ENCODE measurements around the gene SYPL2. TPM values are rescaled to one million over a fixed set of nuclear protein-coding genes. Genes with fewer than 3 reads are reported as not detected.

Gene SYPL2
- polyA plus RNA-seq, 2 of the 4 experiments (the other 2 are of a cell fraction) = 0.04 to 0.05 TPM

DNA sequence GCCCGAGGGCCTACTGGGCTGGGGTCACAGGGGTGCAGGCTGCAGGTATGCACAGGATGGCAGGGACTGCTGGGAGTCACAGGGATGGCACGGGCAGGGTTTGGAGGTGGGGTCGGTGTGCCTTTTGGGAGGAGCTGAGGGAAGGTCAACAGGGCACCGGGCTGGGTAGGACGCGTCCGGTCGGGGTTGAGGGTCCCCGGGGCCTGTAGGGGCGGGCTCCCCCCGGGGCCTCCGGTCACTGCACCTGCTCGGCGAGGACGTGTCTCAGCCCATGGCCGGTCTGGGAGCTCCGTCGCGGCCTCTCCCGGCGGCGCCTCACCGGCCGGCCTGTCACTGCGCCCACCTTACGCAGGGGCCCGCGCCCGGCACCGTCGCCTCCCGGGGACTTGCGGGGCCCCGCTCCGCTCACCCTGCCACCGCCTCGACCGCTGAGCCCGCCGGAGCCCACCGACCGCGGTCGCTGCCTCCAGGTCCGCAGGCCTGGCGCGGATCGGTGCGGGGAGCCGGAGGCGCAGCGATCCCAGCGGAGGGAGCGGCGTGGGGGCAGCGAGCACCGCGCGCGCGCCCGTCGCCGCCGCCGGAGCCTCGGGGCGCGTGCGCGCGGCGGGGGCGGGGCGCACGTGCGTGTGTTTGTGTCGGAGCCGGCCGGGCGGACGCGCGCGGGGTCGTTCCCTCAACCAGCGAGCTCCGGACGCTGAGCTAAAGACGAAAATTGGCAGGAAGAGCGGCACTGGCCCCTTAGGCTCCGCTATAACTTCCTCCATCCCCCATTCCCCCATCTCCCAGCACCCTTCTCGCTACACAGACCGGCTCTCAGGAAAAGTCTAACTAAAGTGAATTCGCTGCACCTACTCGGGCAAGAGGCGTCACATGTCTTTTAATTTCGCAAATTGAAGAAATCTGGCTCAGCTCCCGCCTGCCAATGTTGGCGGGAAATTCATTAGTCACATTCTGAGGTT lies 43.1 kb downstream of the SYPL2 start, which contains the start of gene AMIGO1:
AMIGO1 (minus strand) TSS at position 552 of the 959 bp plus-strand sequence. CDS start 815 bp downstream, outside the sequence.
- Histone ChIP-seq H3K4me2 (peak within 1 kb of the TSS; percentile 99), H3K9me3 (no peaks in the 10 kb centered on the region), H3K4me3 (peak within 1 kb of the TSS; percentile 63), H3K27ac (peak within 1 kb of the TSS; percentile 68 to 93), H3K4me1 (peaks cover 4% of the 10 kb centered on the region; the same call in 1 of the 3 replicates)
- POLR2A ChIA-PET = interaction anchor here (0.7 kb wide), 1 partner anchor 20 kb away, joined by 3 read pairs; no protein-coding TSS in a partner anchor
- DNase-seq (ENCODE audit: low read depth in 1 of 2, low spot score in 1 of 2) (peak; percentile 9 to 35), ATAC-seq (peak; percentile 67), FAIRE-seq (no peak)
- CTCF ChIA-PET = interaction anchor here (0.6 to 16.9 kb wide), 5 partner anchors 10 to 58 kb away, joined by 3 to 232 read pairs (median 22); partner anchors contain the start of gene CYB561D1
- TF ChIP-seq, protein P1, sequence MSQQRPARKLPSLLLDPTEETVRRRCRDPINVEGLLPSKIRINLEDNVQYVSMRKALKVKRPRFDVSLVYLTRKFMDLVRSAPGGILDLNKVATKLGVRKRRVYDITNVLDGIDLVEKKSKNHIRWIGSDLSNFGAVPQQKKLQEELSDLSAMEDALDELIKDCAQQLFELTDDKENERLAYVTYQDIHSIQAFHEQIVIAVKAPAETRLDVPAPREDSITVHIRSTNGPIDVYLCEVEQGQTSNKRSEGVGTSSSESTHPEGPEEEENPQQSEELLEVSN (IDR thresholded peaks at IDR 0.05; ENCODE audit: borderline replicate concordance, low read depth) = peak; percentile 50; the same call in 1 of the 2 replicates
- TF ChIP-seq CHD4 (IDR thresholded peaks at IDR 0.05; ENCODE audit: borderline replicate concordance) (no peak), GATA3 (IDR thresholded peaks at IDR 0.05; ENCODE audit: borderline replicate concordance) (no peak), HOXB13 (CRISPR knock-in tag; IDR thresholded peaks at IDR 0.05; ENCODE audit: low read depth) (no peak), PHF8 (IDR thresholded peaks at IDR 0.05; ENCODE audit: borderline replicate concordance, low read depth) (no peak), ZNF302 (CRISPR knock-in tag; IDR thresholded peaks at IDR 0.05) (no peak), HDAC2 (IDR thresholded peaks at IDR 0.05) (no peak), NR3C1 (IDR thresholded peaks at IDR 0.05) (no peak)
- TF ChIP-seq, protein P2, sequence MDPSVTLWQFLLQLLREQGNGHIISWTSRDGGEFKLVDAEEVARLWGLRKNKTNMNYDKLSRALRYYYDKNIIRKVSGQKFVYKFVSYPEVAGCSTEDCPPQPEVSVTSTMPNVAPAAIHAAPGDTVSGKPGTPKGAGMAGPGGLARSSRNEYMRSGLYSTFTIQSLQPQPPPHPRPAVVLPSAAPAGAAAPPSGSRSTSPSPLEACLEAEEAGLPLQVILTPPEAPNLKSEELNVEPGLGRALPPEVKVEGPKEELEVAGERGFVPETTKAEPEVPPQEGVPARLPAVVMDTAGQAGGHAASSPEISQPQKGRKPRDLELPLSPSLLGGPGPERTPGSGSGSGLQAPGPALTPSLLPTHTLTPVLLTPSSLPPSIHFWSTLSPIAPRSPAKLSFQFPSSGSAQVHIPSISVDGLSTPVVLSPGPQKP (IDR thresholded peaks at IDR 0.05; ENCODE audit: low read depth, low read length) = no peak
- TF ChIP-seq, protein P3, sequence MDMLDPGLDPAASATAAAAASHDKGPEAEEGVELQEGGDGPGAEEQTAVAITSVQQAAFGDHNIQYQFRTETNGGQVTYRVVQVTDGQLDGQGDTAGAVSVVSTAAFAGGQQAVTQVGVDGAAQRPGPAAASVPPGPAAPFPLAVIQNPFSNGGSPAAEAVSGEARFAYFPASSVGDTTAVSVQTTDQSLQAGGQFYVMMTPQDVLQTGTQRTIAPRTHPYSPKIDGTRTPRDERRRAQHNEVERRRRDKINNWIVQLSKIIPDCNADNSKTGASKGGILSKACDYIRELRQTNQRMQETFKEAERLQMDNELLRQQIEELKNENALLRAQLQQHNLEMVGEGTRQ (IDR thresholded peaks at IDR 0.05) = no peak
- TF ChIP-seq, protein P4, sequence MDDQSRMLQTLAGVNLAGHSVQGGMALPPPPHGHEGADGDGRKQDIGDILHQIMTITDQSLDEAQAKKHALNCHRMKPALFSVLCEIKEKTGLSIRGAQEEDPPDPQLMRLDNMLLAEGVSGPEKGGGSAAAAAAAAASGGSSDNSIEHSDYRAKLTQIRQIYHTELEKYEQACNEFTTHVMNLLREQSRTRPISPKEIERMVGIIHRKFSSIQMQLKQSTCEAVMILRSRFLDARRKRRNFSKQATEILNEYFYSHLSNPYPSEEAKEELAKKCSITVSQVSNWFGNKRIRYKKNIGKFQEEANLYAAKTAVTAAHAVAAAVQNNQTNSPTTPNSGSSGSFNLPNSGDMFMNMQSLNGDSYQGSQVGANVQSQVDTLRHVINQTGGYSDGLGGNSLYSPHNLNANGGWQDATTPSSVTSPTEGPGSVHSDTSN (IDR thresholded peaks at IDR 0.05) = no peak
- TF ChIP-seq, protein P5, sequence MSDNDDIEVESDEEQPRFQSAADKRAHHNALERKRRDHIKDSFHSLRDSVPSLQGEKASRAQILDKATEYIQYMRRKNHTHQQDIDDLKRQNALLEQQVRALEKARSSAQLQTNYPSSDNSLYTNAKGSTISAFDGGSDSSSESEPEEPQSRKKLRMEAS (IDR thresholded peaks at IDR 0.05) = peak; percentile 74
- WGBS (ENCODE audit: missing lambda C conversion rate) = 0% methylated on average over 14 of the region's 100 CpGs

DNA sequence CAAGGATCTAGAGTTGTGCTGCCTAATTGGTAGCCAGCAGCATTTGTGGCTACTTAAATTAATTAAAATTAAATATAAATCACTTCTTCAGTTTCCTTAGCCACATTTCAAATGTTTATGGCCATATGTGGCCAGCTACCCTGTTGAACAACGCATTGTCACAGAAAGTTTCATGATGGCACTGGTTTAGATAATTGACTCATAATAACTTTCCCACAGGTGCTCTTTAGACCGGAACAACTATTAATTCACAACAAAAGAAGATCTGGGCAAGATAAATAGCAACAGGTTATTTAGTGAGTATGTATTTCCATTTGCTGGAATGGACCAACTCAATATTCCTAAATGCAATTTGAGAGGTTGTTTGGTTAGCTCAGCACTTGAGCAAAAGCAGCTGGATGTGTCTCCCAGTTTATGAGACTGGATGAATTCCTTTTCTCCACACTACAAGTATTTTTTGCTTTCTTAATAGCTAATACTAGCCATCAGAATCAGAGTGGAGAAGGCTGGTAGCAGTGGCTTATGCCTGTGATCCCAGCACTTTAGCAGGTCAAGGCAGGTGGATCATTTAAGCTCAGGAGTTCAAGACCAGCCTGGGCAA lies 46.9 kb downstream of the SYPL2 start:
- DNase-seq (ENCODE audit: low read depth in 1 of 2, low spot score in 1 of 2) = no peak
- Histone ChIP-seq H3K9me3 (no peaks in the 10 kb centered on the region), H3K4me2 (no peak overlapping the region), H3K27ac (no peak overlapping the region), H3K4me1 (peaks cover 4% of the 10 kb centered on the region; the same call in 1 of the 3 replicates), H3K4me3 (no peak overlapping the region)
- FAIRE-seq = no peak
- 51% methylated on average over 2 of the region's 2 CpGs for WGBS (ENCODE audit: missing lambda C conversion rate)
- no peak for ATAC-seq
- POLR2A ChIA-PET = no interaction called here
- CTCF ChIA-PET = interaction anchor here (1.1 to 16.9 kb wide), 4 partner anchors 17 to 22 kb away, joined by 3 to 232 read pairs (median 5); partner anchors contain the start of gene CYB561D1
- TF ChIP-seq FOSL2 (IDR thresholded peaks at IDR 0.05) = no peak
- no peak for TF ChIP-seq FOSL2 (CRISPR knock-in tag; IDR thresholded peaks at IDR 0.05)
- TF ChIP-seq HOXA7 (CRISPR knock-in tag; IDR thresholded peaks at IDR 0.05) = no peak
- TF ChIP-seq, protein P6, sequence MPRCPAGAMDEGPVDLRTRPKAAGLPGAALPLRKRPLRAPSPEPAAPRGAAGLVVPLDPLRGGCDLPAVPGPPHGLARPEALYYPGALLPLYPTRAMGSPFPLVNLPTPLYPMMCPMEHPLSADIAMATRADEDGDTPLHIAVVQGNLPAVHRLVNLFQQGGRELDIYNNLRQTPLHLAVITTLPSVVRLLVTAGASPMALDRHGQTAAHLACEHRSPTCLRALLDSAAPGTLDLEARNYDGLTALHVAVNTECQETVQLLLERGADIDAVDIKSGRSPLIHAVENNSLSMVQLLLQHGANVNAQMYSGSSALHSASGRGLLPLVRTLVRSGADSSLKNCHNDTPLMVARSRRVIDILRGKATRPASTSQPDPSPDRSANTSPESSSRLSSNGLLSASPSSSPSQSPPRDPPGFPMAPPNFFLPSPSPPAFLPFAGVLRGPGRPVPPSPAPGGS (IDR thresholded peaks at IDR 0.05) = no peak
- no peak for TF ChIP-seq PHF8 (IDR thresholded peaks at IDR 0.05; ENCODE audit: borderline replicate concordance, low read depth)
- no peak for TF ChIP-seq HDAC2 (IDR thresholded peaks at IDR 0.05)
- no peak for TF ChIP-seq RARB (CRISPR knock-in tag; IDR thresholded peaks at IDR 0.05)
- TF ChIP-seq CBX2 (IDR thresholded peaks at IDR 0.05; ENCODE audit: borderline replicate concordance, low read depth) = no peak
- TF ChIP-seq KDM1A (IDR thresholded peaks at IDR 0.05; ENCODE audit: low read depth) = no peak
- TF ChIP-seq EHMT2 (IDR thresholded peaks at IDR 0.05; ENCODE audit: low read depth) = no peak
- TF ChIP-seq, protein P7, sequence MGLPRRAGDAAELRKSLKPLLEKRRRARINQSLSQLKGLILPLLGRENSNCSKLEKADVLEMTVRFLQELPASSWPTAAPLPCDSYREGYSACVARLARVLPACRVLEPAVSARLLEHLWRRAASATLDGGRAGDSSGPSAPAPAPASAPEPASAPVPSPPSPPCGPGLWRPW (IDR thresholded peaks at IDR 0.05) = no peak
- TF ChIP-seq, protein P4 (IDR thresholded peaks at IDR 0.05) = no peak
- TF ChIP-seq NFE2L2 (conservative IDR thresholded peaks at IDR 0.05; ENCODE audit: low read length) = no peak
- TF ChIP-seq POLR2A (IDR thresholded peaks at IDR 0.05; ENCODE audit: low read length) = no peak
- no peak for TF ChIP-seq SMC3 (IDR thresholded peaks at IDR 0.05)
- no peak for TF ChIP-seq EHF (CRISPR knock-in tag; IDR thresholded peaks at IDR 0.05)
- TF ChIP-seq CEBPB (IDR thresholded peaks at IDR 0.05) = no peak
- TF ChIP-seq, protein P3 (IDR thresholded peaks at IDR 0.05) = no peak
